Duodenal mucosa (tissue), 2 donors: ENCODE data around the gene WNT7A.

Experiments used
- H3K27ac ChIP-seq: one replicate; pipeline ENCODE4 v1.7.0; 2013; ENCODE audit warnings: low read depth, low read length
- H3K27me3 ChIP-seq, 2 donors: one replicate each; pipeline ENCODE4 v1.7.0; 2013; ENCODE audit warnings: low read length in 2 of 2, control low read depth in 1 of 2; ENCODE audit not compliant: insufficient read depth in 2 of 2, control insufficient read depth in 1 of 2
- H3K36me3 ChIP-seq, 2 donors: one replicate each; pipeline ENCODE4 v1.7.0; 2013; ENCODE audit warnings: low read length in 2 of 2, control low read depth in 1 of 2; ENCODE audit not compliant: insufficient read depth in 2 of 2, control insufficient read depth in 1 of 2
- H3K4me1 ChIP-seq, 2 donors: one replicate each; pipeline ENCODE4 v1.7.0; 2013; ENCODE audit warnings: low read length in 2 of 2, control low read depth in 1 of 2; ENCODE audit not compliant: insufficient read depth in 2 of 2, control insufficient read depth in 1 of 2
- H3K4me3 ChIP-seq, 2 donors: one replicate each; pipeline ENCODE4 v1.7.0; 2013; ENCODE audit warnings: low read length in 2 of 2, low read depth in 1 of 2
- H3K9ac ChIP-seq, 2 donors: one replicate each; pipeline ENCODE4 v1.7.0; 2013; ENCODE audit warnings: low read length in 2 of 2, low read depth in 1 of 2
- H3K9me3 ChIP-seq, 2 donors: one replicate each; pipeline ENCODE4 v1.7.0; 2013; ENCODE audit warnings: low read length in 2 of 2, control low read depth in 1 of 2; ENCODE audit not compliant: control insufficient read depth in 1 of 2

The WNT7A gene

DNA sequence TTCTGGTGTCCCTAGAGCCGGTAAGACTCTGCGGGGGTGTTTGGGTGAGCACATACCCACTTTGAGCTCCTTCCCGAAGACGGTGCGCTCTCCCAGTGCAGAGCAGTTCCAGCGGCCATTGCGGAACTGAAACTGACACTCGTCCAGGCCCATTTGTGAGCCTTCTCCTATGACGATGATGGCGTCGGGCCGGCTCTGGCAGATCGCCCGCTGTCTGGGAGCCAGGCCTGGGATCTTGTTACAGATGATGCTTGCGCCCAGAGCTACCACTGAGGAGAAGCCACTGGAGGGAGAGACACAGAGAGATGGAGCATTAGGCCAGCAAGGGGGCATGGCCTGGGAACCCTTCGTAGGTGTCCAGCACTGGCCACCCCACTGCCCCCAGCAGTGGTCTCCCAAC, 5.0 kb downstream of the WNT7A start:
- Histone ChIP-seq H3K27me3 (peaks cover 43 to 55% of the 10 kb centered on the region in 2 donors), H3K27ac (no peak overlapping the region), H3K4me1 (peaks cover 0 to 5% of the 10 kb centered on the region in 2 donors), H3K36me3 (no peaks in the 10 kb centered on the region), H3K9me3 (no peaks in the 10 kb centered on the region), H3K9ac (no peak overlapping the region), H3K4me3 (no peak overlapping the region)

DNA sequence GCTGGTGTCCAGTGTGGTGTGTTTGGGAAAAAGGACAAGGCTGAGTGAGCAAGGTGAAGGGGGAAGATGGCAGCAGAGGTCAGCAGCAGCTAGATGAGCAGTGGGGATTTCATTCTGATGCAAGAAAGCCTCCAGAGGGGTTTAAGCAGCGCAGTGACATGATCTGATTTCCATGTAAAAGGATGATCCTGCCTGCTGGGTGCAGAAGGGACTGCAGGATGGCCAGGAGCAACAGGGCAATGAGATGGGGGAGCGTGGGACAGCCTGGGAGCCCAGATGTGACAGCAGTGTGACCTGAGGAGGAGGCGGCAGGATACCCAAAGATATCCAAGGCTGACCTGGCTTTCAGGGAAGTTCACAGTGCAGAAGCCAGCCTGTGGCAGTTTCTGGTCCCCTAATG, 6.1 kb downstream of the WNT7A start:
- H3K4me3 ChIP-seq = no peak overlapping the region
- H3K4me1 ChIP-seq = peaks cover 0 to 1% of the 10 kb centered on the region in 2 donors
- peaks cover 33 to 47% of the 10 kb centered on the region in 2 donors for H3K27me3 ChIP-seq

DNA sequence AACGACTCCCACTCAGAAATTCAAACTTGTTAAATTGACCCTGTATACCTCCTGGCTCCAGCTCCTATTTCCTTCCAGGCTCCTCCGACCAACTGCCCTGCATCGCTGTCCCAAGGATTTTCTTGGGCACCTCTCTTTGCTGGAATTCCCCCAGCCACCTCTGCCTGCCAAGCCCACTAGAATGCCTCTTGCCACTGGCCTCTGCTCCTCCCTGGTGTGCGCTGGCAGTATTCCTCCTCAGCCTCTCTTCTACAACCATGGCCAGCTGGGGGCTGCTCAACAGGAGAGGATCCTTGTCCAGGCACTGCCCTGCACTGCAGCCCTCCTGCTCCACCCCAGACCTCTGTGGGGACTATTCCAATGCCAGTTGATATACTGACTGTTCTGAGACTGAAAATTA, 7.4 kb downstream of the WNT7A start:
- no peaks in the 10 kb centered on the region for H3K4me1 ChIP-seq
- H3K36me3 ChIP-seq = no peaks in the 10 kb centered on the region
- H3K9me3 ChIP-seq = no peaks in the 10 kb centered on the region
- H3K27me3 ChIP-seq = peaks cover 19 to 34% of the 10 kb centered on the region in 2 donors
- no peak overlapping the region for H3K4me3 ChIP-seq
- H3K9ac ChIP-seq = no peak overlapping the region
- no peak overlapping the region for H3K27ac ChIP-seq

More for the DNA sequence above, 6.1 kb downstream of the WNT7A start:
- no peaks in the 10 kb centered on the region for H3K36me3 ChIP-seq
- no peak overlapping the region for H3K9ac ChIP-seq
- no peak overlapping the region for H3K27ac ChIP-seq
- H3K9me3 ChIP-seq = no peaks in the 10 kb centered on the region

DNA sequence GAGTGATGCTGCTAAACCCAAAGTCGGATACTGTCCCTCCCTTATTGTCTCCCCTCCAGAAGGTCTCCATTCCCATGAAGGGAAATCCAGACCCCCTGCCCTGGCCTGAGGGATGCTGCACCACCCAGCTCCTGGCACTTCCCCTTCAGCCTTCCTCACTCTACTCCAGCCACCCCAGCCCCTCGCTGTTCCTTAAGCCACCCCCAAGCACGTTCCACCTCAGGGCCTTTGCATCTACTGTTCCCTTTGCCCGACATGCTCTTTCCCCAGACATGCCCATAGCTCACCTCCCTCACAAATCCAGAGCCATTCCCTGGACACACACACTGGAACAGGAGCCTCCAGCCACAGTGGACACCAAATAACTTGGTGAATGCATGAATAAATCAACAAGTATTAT, 8.1 kb downstream of the WNT7A start:
- Histone ChIP-seq H3K9ac (no peak overlapping the region), H3K9me3 (no peaks in the 10 kb centered on the region), H3K4me1 (no peaks in the 10 kb centered on the region), H3K4me3 (no peak overlapping the region), H3K36me3 (no peaks in the 10 kb centered on the region), H3K27ac (no peak overlapping the region), H3K27me3 (peaks cover 13 to 28% of the 10 kb centered on the region in 2 donors)

DNA sequence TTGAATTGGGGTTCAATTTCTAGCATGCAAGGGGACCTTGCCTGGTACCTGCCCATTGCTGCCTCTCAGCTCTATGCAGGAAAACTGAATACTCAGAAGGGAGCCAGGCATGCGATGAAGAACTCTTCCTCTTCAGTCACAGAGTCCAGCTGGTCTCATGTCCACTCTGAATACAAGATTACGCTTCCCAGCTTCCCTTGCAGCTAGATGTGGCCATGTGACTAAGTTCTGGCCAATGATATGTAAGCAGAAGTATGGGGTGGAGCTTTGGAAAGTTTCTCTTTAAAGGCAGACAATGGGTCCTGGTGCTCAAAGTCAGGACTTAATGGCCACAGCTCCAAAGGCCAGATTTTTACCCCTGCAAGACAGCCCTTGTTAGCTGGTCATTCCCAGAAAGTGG, 9.0 kb downstream of the WNT7A start:
- H3K36me3 ChIP-seq = no peaks in the 10 kb centered on the region

DNA sequence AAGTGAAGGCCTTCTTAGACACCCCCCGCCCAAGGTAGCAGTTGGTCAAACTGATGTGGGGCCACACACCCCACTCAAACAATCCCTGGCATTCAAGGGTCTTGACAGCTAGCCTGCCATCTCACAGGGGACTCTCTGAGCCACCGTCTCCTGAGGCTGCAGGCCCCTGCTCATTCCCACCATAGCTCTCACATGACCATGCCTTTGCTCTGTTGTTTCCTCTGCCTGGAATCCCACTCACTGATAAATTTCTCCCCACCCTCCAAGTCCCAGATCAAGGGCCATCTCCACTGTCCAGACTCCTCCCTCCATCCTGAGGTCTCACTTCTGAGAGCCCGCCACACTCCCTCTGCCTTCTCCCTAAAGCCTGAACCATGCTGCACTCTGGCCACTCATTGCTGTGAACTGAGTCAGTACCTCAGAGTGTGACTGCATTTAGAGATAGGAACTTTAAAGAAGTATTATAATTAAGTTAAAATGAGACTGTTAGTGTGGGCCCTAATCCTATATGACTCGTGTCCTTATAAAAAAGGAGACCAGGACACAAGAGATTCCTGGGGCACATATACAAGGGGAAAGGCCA, 10.0 kb downstream of the WNT7A start:
- Histone ChIP-seq H3K9me3 (no peaks in the 10 kb centered on the region), H3K9ac (no peak overlapping the region), H3K27ac (no peak overlapping the region), H3K36me3 (no peaks in the 10 kb centered on the region), H3K27me3 (peaks cover 0 to 14% of the 10 kb centered on the region in 2 donors), H3K4me1 (no peaks in the 10 kb centered on the region), H3K4me3 (no peak overlapping the region)

More for the DNA sequence above, 9.0 kb downstream of the WNT7A start:
- H3K9me3 ChIP-seq = no peaks in the 10 kb centered on the region
- no peak overlapping the region for H3K9ac ChIP-seq
- H3K4me3 ChIP-seq = no peak overlapping the region
- H3K4me1 ChIP-seq = no peaks in the 10 kb centered on the region
- H3K27me3 ChIP-seq = peaks cover 4 to 19% of the 10 kb centered on the region in 2 donors
- H3K27ac ChIP-seq = no peak overlapping the region

DNA sequence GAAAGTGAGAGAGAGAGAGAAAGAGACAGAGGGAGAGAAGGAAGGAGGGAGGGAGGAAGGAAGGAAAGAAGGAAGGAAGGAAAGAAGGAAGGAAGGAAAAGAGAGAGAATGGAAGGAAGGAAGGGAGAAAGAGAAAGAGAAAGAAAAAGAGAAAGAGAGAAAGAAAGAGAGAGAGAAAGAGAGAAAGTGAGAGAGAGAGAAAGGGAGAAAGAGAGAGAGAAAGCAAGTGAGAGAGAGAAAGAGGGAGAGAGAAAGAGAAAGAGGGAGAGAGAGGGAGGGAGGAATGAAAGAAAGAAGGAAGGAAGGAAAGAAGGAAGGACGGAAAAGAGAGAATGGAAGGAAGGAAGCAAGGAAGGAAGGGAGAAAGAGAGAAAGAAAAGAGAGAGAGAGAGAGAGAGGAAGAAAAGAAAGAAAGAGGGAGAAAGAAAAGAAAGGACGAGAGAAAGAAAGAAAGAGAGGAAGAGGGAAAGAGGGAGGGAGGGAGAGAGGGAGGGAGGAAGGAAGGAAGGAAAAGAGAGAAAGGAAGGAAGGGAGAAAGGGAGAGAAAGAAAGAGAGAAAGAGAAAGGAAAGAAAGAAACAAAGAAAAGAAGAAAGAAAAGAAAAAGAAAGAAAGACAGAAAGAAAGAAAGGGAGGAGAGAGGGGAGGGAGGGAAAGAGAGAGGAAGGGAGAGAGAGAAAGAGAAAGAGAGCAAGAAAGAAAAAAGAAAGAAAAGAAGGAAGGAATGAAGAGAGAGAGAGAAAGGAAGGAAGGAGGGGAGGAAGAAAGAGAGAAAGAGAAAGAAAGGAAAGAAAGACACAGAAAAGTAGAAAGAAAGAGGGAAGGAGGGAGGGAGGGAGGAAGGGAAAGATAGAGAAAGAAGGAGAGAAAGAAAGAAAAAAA, 10.8 kb downstream of the WNT7A start:
- H3K4me3 ChIP-seq = no peak overlapping the region
- H3K27ac ChIP-seq = no peak overlapping the region
- H3K9ac ChIP-seq = no peak overlapping the region
- no peaks in the 10 kb centered on the region for H3K9me3 ChIP-seq
- H3K36me3 ChIP-seq = no peaks in the 10 kb centered on the region
- peaks cover 0 to 11% of the 10 kb centered on the region in 2 donors for H3K27me3 ChIP-seq
- no peaks in the 10 kb centered on the region for H3K4me1 ChIP-seq

DNA sequence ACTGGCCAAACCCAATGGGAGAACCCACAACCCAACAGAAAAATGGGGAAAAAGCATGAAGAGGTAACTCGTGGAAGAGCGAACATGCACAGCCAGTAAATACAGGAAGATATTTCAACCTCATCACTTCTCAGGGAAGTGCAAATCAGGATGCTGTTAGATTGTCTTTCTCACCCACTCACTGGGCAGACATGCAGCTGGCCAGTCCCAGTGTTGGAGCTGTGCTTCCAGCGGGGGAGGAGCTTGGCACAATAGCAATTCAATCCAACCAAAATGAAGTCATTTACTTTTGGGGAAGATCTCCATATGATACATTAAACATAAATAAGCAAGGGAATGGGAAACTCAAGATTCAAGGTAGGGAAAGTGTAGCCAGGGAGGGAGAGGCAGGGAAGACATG, 12.1 kb downstream of the WNT7A start:
- H3K27ac ChIP-seq = no peak overlapping the region
- H3K27me3 ChIP-seq = peaks cover 0 to 9% of the 10 kb centered on the region in 2 donors
- no peak overlapping the region for H3K9ac ChIP-seq
- H3K36me3 ChIP-seq = no peaks in the 10 kb centered on the region
- H3K9me3 ChIP-seq = no peaks in the 10 kb centered on the region
- no peak overlapping the region for H3K4me3 ChIP-seq
- H3K4me1 ChIP-seq = no peaks in the 10 kb centered on the region

DNA sequence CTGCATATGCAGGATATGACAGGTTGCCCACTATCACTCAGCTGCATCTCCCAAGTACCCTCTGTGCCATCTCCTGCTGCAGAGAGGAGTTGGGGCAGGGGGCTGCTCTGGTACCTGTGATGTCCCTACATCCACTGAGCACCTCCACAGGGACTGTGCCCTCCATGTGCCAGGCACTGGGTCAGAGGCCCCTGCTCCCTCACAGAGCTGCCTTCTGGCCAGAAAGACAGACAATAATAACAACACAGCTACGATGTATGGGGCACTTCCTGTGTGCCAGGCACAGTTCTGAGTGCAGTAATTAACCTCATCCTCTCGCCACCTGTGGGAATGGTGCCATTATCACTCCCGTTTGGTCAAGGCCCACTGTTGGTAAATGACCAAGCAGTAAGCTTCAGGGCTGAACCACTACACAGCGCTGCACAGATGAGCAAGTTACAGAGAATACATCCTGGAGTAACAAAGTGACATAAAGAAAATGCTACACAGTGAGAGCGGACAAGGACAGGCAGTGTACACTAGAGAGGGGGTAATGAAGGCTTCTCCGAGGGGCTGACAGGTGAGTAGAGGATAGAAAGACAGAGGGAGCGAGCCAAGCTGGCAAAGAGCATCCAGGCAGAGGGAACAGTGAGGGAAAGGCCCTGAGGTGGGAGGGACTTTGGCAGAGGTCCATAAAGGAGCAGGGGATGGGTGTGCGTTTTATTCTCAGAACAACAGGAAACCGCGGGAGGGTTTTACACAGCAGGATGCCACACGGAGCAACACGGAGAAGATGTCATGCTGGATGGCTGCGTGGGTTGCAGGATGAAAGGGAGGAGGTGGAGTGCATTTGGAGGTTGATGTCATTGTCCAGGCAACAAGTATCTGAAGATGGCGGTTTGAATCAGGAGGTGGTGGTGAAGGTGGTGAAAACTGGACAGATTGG, 13.6 kb downstream of the WNT7A start:
- no peak overlapping the region for H3K9ac ChIP-seq
- H3K4me3 ChIP-seq = no peak overlapping the region
- H3K27ac ChIP-seq = no peak overlapping the region
- no peaks in the 10 kb centered on the region for H3K36me3 ChIP-seq
- H3K4me1 ChIP-seq = no peaks in the 10 kb centered on the region
- H3K9me3 ChIP-seq = no peaks in the 10 kb centered on the region
- peaks cover 0 to 15% of the 10 kb centered on the region in 2 donors for H3K27me3 ChIP-seq

DNA sequence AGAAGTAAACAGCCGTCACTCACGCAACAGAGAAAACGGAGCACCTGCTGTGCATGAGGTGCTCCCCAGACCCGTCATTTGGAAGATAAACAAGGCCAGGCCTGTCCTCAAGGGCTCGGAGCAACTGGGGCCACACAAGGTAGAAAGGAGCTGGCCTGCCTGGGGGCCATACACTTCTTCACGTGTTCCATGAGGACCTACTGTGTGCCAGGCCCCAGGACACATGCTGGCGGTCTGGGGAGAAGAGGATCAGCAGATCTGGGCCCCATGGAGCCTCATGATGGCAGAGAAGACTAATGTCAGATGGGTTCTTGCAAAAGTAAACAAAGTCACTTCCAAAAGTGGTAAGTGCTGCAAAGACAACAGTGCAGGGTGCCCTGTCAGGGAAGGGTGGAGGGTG, 14.3 kb downstream of the WNT7A start:
- Histone ChIP-seq H3K27ac (no peak overlapping the region), H3K9ac (no peak overlapping the region), H3K9me3 (no peaks in the 10 kb centered on the region), H3K4me3 (no peak overlapping the region), H3K27me3 (peaks cover 0 to 19% of the 10 kb centered on the region in 2 donors), H3K4me1 (no peaks in the 10 kb centered on the region), H3K36me3 (no peaks in the 10 kb centered on the region)
